Stimulated activated CD4-positive, alpha-beta T cell treated with anti-CD3 and anti-CD28 coated beads, Interleukin-4, amount 100 ng/mL, for 48 hours (primary cell): ENCODE measurements around the gene COMMD6.
"Not testable (repeated sequence)": the region's sequence is repeated elsewhere in the genome, so short reads cannot be mapped to it uniquely, and the experiment has no call there.

Experiments
- DNase-seq, 2 donors: peaks; one replicate each; pipeline ENCODE4 v3.0.0-alpha.2; 2020; ENCODE audit warnings: low read depth in 2 of 2

Gene COMMD6

DNA sequence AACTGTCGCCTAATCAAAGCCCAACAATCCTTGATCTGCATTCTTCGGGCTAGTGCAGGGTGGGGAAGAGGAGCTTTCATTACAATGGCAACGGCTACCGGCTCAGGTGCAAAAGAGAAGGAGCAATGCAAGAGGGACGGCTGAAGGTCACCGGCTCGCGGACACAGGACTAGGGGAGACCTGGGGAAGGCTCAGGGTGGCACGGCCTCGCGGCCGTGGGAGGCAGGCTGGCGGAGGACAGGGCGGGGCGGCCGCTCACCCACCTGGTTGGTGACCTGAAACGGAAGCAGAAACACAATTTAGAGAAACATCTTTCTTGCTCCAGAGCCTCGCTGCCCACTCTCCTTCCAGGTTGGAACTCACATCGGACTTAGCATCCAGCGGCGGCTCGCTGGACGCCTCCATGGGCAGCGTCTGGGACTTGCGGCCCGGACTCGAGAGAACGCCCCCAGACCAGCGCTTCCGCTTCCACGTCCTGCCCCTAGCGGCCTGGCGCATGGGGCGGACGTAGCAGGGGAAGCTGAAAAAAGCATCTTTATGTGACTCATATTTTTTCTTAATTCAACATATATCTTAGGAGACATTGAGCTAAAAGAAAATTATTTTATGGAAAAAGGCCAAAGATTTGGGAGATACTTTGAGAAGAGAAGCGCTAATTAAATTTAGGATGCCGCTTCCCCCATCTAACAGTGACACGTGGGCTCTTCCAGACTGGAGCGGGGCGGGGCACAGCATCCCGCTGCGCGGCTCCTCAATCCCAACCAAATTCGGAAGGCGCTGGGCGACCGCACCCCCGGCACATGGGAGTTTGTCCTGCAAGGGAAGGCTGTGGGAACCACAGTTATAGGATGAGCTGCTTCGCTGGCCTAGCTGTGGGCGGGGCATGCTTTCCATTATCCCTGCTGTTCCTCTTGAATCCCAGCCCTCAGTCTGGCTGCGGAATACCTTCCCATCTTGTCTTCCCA lies at the start of gene COMMD6:
COMMD6 (minus strand) TSS at position 441 of the 965 bp plus-strand sequence; CDS start at position 405, 36 bp downstream.
- DNase-seq, result peak; percentile 57 to 63

DNA sequence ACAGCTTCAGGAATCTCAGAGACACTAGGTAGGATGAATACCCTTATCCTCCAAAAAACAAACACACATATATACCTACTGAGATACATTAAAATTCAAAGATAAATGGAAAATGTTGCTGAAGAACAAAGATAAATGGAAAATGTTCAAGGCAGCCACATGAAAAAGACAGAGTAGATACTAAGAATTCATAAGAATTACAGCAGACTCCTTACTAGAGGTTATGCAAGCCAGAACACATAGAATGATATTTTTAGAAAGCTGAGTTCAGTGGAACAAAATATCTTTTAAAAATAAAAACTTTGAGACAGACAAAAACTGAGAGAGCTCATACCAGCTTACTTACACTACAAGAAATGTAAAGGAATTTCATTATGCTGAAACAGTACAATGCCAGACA lies 47.5 kb upstream of the COMMD6 start:
- DNase-seq, result no peak

DNA sequence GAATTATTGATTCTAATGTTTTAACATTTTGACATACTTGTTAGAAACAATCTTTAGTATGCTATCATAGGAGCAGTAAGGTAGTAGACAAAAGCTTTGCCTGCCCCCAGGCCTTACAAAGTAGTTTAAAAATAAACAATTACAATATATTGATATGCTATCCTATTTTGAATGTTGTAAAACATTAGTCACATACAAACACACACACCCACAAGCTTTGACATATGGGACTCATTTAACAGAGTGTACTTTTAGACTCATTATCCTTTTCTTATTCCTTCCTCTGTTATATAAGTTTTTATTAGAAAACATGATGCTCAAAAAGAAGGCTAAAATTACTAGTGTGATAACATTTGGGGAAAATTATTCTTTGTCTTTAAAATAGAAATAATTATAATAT lies 45.5 kb upstream of the COMMD6 start:
- no peak for DNase-seq

DNA sequence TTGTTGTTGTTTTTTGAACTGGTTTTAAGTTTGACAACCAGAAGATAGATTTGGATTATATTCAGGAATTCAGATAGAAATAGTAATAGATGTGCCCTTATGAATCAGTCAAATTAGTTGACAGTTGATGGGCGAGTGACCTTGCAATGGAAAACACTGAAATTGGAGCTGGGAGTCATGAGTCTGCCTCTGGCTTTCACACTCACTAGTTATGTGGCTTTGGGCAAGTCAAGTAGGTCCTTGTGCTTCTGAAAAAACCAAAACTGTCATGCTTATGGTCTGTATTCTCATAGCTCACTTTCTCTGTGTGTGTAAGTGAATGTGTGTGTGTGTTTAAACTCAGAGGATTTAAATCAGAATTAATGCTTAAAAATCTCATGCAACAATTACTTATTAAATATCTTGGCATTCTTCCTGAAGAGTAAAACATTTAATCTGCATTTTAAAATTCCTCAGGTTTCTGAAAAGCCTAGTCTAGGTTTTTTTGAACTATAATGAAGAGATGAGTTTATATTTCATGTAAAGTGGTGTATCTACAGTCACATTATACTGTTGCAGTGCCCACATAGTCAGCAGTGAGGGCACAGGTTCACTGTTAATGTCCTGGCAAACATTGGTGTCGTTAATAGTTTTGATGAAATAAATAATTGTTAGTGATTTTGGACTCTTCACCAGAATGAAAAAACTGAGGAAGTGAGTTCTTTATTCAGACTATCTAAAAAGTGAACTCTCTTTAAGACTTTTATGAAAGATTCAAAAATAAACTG lies 44.4 kb upstream of the COMMD6 start:
- DNase-seq, result no peak

DNA sequence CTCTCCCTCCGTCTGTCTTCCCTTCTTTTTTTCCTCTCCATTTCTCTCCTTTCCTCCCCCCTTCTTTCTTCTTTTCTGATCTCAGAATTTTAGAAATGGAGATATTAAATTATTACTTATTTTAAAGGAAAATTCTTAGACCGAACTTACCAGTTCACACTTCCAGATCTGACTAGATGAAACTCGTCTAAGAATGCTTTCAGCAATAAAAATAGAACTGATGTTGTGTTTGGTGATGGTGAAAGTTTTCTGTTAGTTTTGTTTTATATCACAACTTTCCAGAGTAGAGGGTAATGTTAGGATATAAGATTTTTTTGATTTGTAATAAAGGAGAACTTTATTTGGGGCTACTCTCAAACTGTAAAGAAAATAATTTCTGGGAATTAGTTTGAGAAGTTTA lies 41.9 kb upstream of the COMMD6 start:
- DNase-seq, result no peak

DNA sequence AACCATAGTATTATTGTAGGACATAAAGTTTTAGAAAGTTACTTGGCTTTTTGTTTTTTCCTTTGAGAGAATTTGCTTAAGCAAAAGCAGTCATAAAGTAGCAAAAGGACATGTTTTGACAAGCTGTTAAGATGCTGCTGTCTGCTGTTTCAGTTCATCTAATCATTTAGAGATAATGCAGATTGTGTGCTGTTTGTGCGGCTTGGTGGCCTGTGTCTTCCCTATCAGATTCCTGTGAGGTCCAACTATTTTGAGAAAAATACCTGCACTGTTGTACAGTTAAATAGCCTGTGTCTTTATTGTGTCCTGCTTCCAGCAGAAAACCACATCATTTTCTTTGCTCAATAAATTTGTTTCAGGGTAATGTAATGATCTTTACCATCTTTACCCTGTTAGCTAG lies 31.9 kb upstream of the COMMD6 start:
- no peak for DNase-seq

GRCh38 chr13:75566658-75567057 lies 29.0 kb upstream of the COMMD6 start:
- no peak for DNase-seq

GRCh38 chr13:75558145-75558840 lies 20.7 kb upstream of the COMMD6 start:
- no peak for DNase-seq

GRCh38 chr13:75556961-75557360 lies 19.3 kb upstream of the COMMD6 start:
- no peak for DNase-seq

DNA sequence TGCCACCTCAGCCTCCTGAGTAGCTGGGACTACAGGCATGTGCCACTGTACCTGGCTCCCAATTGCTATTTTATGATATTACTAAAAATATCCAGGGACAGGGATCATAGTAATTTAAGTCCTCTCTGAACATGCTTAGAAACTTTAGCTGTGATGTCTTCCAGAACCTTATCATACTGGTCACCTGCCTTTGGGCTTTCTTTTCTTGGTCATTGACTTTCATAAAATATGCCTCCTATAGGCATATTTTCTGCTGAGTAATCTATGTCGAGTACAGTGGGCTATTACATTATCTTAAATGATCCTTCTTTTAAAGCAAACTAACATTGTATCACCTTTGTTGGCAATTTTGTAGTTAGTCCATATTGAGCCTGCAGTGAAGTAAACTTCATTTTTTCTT lies 18.2 kb upstream of the COMMD6 start:
- DNase-seq, result no peak

GRCh38 chr13:75554981-75555380 lies 17.3 kb upstream of the COMMD6 start:
- DNase-seq, result no peak

- no peak for DNase-seq
These were observed 16.8 kb upstream of the COMMD6 start for GRCh38 chr13:75554464-75554863.

DNA sequence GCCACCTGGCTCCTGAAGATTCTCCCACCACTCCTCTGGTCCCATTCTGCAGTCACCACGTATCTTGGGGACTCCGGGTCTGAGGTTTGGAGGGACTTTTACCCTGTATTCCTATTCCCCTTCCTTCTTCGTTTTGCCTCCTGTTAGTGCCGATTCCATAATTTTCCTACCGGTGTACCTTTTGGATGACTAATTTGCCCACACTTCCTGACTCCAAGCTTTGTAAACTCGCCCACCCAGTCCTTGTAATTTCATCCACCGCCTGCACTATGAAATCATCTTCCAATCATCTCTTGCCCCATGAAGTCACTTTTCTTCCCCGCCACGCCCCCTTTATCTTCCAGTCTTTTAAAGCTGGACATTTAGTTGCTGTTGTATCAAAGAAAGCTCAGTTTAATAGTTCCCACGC lies 12.5 kb upstream of the COMMD6 start:
- DNase-seq, result peak; percentile 13 to 16

- DNase-seq, result peak; percentile 95 to 97
These were observed 11.9 kb upstream of the COMMD6 start, which contains the start of gene UCHL3 for GRCh38 chr13:75549262-75550158. Gene UCHL3, plus strand, starts transcription at chr13:75549791. Its CDS starts 30 bp downstream, at chr13:75549821.

DNA sequence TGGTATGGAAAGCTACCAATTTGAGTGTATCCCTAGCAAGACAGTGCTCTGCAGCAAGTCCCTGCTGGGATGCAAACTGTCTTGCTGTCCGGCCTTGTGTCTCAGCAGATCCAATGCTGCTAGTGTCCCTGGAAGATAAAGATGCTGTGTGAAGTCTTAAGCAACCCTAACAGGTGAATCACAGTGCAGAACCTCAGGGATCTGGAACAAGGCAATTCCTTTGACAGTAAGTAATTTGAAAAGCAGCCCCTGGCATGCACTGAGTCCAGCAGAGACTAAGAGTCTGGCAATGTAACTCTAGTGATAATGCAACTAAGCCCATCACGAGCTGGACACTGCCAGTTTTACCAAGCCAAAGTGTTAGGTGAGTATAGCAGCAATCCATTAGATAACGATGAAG lies 10.3 kb upstream of the COMMD6 start:
- no peak for DNase-seq

GRCh38 chr13:75545386-75545785 lies 7.7 kb upstream of the COMMD6 start:
- DNase-seq, result not testable (repeated sequence)

- no peak for DNase-seq
These were observed 7.2 kb upstream of the COMMD6 start for GRCh38 chr13:75544681-75545330.

GRCh38 chr13:75541961-75542360 lies 4.3 kb upstream of the COMMD6 start:
- no peak for DNase-seq

- DNase-seq, result no peak
These were observed 3.6 kb upstream of the COMMD6 start for GRCh38 chr13:75541287-75541686.

- DNase-seq, result no peak
These were observed 3.8 kb downstream of the COMMD6 start for GRCh38 chr13:75533861-75534260.
